CD4-positive, alpha-beta T cell treated with Interferon alpha-2 for 1 hour (primary cell): ENCODE measurements around the gene OR3A1.
"Not testable (repeated sequence)": the region's sequence is repeated elsewhere in the genome, so short reads cannot be mapped to it uniquely, and the experiment has no call there.

Experiments used
- DNase-seq, 2 donors: peaks; one replicate each; pipeline ENCODE4 v3.0.0-alpha.2; 2020 to 2022

OR3A1 gene, protein sequence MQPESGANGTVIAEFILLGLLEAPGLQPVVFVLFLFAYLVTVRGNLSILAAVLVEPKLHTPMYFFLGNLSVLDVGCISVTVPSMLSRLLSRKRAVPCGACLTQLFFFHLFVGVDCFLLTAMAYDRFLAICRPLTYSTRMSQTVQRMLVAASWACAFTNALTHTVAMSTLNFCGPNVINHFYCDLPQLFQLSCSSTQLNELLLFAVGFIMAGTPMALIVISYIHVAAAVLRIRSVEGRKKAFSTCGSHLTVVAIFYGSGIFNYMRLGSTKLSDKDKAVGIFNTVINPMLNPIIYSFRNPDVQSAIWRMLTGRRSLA

DNA sequence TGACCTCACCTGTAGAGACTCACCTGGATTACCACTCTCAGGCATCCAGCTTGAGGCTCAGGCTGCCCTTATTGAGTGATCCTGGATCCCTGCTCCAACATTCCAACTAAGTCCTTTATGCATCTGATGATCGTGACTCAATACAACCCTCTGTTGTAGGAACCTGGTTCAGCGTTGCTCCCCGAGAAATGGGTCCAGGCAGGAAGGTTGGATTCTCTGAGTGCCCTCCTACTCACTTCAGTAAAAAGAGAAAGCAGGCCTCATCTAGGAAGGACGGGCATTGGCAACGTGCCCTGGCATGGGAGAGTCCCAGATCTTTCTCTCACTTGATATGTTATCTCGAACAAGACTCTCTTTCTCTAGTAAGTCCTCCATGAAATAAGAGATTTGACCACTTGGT, at the start of gene OR3A1:
OR3A1 (minus strand) TSS at position 101 of the 400 bp plus-strand sequence. CDS start 5,778 bp downstream, outside the sequence.
- DNase-seq, result no peak

DNA sequence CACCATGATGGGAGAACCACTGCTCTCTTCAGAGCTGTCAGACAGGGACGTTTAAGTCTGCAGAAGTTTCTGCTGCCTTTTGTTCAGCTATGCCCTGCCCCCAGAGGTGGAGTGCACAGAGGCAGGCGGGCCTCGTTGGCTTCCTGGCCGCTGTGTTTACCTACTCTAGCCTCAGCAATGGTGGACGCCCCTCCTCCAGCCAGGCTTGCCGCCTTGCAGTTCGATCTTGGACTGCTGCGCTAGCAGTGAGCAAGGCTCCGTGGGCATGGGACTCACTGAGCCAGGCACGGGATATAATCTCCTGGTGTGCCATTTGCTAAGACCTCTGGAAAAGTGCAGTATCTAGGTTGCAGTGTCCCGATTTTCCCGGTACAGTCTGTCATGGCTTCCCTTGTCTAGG, 44.6 kb upstream of the OR3A1 start:
- DNase-seq, result not testable (repeated sequence)

DNA sequence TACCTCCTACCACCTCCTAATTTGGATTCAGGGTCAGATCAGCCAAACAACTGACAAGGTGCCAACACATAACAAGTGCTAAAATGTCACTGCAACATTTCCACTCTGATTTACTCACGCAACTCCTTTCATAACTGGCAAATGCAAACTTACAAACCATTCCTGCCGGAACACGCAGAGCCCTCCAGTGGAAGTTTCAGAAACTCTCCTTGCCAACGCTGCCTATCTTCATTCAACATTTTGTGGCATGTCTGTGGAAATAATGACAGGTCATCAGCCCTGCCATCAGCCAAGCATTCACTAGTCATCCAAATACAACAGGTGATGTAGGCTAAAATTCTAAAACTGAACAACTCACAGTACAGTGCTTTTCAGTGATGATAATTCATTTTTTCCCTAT, 37.7 kb upstream of the OR3A1 start:
- no peak for DNase-seq

DNA sequence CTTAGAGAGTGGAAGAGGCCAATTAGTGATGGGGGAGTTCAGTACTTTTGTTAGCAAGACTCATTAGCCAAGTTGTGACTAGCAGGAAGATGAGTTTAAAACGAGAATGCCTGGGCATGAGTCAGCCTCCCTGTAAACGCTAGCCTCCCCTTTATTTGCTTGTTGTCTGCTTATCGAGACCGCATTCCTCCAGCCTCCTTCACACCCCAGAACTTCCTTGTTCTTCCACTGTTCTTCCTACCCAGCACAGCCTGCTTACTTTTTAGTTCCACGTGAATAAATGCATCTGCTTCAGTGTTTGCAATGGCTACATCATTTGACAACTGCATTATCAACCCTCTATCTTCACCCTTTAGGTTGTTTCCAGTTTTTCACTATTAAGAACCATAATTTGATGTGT, 20.2 kb upstream of the OR3A1 start:
- no peak for DNase-seq

DNA sequence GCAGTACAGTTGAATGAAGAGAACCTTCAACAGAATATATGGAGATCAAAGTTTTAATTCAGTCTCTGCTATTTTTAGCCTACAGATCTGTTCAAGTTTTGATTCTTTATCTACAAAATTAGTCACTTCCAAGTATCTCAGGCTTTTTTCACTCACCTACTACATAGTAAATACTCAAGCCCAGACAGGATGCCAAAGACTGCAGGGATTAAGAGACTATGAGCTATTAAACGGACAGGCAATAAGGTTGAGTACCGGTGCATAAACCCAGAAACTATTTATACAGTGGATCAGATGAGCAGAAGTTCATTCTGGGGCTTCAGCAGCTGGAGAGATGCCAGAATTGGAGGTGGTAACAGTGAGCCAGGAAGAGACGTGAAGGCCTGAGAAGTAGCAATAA, 18.7 kb upstream of the OR3A1 start:
- no peak for DNase-seq

DNA sequence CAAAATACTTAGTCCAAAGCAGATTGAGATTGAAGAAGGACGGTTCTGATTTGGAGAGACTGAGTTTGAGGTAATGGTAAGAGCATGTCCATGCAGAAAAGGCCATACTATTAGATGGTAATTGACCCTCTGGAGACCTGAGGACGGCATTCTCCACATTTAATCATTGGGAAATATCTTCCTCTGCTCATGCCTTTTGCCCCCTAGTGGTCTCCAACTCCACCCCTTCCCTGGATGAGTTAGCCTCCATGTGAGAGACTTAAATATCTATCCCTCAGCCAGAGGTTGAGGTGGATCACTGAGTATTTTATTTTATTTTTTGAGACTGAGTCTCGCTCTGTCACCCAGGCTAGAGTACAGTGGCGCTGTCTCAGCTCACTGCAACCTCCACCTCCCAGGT, 10.4 kb upstream of the OR3A1 start:
- no peak for DNase-seq

DNA sequence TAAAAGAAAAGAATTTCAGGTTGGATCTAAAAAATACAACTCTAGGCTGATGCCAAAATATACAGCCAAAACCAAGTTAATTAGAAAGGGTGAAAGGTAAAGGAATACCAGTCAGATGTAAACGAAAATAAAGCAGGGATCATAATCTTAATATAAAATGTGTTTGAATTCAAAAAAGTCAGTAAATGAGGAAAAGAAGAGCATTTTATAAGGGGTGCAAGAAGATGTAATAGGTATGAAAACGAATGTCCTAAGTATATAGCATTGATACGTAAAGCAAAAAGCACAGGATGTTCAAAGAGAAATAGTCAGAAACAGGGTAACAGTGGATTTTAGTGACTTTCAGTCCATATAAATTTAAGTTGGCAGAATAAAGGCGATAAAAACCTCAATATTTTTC, 2.5 kb downstream of the OR3A1 start:
- no peak for DNase-seq

DNA sequence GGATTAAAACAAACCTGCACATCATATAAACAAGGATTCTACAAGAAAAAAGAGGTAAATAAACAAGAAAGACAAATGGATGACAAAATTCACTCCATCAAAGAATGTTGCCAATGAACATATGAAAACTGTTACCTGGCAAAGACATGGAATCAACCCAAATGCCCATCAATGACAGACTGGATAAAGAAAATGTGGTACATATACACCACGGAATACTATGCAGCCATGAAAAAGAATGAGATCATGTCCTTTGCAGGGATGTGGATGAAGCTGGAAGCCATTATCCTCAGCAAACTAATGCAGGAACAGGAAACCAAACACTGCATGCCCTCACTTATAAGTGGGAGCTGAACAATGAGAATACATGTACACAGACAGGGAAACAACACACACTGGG, 4.6 kb downstream of the OR3A1 start:
- not testable (repeated sequence) for DNase-seq

DNA sequence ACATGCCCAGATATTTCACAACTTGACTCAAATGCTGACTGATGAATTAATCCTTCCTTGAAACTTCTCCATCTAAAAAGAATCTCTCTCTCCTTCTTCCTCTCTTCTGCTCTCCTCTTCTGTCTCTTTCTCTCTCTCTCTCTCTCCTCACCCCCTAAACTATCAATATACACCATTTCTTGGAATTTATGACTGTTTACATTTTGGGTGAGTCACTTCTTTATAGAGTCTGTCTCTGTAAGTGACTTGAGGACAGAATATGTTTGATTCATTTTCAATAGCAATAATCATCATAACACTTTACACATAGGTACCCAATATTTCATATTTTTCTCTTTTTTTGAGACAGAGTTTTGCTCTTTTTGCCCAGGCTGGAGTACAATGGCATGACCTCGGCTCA, 15.3 kb downstream of the OR3A1 start:
- no peak for DNase-seq

DNA sequence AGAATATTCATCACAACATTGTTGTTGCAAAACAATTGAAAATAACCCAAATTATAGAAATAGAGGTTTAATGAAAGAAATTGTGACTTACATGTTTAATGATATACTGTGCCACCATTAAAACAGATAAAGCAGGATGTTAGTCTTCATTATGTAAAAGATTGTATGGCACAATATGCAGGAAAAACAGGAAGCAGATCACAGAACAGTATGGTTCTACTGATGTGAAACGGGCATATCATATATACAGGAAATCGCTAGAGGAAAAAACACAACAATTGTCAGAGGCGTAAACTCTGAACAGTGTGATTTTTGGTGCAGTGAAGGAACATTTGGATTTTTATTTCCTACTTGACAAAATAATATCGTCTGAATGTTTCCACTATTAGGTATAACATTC, 22.0 kb downstream of the OR3A1 start:
- DNase-seq, result no peak

DNA sequence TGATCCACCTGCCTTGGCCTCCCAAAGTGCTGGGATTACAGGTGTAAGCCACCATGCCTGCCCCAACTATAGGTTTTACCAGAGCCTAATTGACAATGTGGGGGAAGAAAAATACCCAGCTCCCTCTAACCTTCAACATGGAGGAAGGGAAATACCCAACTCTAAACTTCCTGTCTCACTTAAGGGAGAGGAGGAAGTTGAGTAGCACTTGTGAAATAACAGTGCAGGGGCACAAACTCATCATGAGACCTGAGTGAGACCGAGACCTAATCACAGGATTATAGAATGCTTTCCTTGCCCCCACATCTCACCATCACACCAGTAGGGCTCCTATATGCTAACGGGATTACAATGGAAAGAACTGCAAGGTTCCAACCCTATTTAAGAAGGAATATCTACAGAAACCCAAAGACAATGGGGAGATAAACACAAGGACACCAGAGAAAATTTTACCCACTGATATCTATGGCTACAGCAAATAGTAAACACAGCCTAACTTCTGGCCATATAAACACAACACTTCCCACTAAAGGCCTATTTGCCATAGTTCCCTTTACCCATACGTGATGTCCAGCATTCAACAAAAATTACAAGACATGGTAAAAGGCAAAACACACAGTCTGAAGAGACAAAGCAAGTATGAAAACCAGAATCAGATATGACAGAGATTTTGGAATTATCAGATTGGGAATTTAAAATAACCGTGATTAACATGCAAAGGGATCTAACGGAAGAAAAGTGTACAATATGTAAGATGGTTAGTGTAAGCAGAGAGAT, 26.9 kb downstream of the OR3A1 start:
- no peak for DNase-seq

DNA sequence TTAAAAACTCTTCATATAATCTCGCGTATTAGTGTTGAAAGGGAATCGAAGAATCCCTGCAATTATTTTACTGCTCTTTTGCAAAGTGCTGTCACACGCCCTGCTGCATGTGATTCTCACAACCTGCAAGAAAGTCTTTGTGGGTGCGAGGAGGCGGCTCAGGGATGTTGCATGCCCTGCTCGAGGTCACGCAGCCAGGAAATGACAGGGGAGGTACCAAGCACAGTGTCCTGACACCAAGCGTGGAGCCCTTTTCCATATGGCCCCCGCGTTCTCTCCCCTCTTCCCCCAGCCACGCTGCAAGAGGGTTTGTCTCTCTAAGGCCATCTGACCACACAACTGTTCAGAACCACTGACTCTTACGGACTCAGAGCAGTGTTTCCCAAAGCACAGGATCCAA, 37.6 kb downstream of the OR3A1 start:
- DNase-seq, result no peak

DNA sequence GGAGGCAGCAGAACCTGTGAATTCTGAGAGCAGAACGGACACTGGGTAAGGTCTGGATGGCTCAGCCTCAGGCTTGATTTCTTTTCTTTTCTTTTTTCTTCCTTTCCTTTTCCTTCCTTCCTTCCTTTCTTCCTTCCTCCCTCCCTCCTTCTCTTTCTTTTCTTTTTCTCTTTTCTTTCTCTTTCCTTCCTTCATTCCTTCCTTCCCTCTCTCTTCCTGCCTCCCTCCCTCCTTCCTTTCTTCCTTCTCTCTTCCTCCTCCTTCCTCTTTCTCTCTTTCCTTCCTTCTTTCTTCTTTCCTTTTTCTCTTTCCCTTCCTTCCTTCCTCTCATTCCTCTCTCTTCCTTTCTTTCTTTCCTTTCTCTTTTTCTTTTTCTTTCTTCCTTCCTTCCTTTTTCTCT, 38.0 kb downstream of the OR3A1 start:
- DNase-seq, result no peak

DNA sequence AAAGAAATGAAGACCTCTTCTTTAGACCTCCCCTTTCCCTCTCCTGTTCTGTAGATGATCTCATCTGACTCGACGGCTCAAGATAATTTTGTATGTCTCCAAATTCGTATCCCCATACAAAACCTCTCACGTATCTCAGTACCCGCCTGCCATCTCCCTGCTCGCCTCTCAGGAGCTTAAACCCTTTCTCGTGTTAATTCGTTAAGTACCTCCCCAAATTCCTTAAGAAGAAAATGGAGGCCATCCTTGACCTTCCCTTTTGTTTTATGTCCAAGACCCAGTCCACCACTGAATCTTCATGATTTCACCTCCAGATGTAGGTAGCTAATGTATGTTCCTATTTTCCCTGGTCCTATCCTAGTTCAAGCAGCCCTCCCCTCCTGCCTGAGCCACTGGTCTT, 41.6 kb downstream of the OR3A1 start:
- no peak for DNase-seq

DNA sequence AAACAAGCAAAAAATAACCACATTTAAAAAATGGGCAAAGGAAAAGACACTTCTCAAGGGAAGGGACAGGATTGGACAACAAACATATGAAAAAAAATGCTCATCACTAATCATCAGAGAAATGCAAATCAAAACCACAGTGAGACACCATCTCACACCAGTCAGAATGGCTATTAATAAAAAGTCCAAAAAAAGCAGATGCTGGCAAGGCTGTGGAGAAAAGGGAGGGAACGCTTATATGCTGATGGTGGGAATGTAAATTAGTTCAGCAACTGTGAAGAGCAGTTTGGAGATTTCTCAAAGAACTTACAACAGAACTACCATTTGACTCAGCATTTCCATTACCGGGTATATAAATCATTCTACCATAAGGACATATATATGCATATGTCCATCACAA, 49.1 kb downstream of the OR3A1 start:
- not testable (repeated sequence) for DNase-seq

DNA sequence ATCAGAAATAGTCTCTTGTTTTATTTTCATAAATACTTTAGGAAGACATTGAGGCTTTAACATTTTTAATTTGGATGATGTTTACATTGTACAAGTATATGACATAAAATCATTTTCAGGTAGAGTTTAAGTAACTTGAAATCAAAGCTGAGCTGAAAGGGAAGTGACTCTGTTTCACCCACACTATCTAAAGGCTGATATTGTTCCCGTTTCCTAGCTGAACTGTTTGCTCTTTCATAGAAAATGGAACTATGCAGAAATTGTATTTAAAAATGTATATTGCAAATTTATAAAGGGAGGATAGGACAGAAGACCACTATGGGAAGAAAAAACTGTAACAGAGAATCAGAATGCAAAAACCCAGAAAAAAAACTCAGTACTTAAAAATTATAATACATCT, 53.3 kb downstream of the OR3A1 start:
- not testable (repeated sequence) for DNase-seq

DNA sequence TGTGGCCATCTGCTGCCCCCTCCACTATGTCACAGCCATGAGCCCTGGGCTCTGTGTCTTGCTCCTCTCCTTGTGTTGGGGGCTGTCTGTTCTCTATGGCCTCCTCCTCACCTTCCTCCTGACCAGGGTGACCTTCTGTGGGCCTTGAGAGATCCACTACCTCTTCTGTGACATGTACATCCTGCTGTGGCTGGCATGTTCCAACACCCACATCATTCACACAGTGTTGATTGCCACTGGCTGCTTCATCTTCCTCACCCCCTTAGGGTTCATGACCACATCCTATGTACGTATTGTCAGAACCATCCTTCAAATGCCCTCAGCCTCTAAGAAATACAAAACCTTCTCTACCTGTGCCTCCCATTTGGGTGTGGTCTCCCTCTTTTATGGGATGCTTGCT, 57.1 kb downstream of the OR3A1 start:
- DNase-seq, result not testable (repeated sequence)
